GM21423 (cell line): ENCODE measurements around the gene CALR.
"Not testable (repeated sequence)": the region's sequence is repeated elsewhere in the genome, so short reads cannot be mapped to it uniquely, and the experiment has no call there.

Experiments
- ATAC-seq: cut with Tn5 transposase; IDR thresholded peaks from one replicate; pipeline ENCODE4 v1.9.1; 2021; ENCODE audit warnings: mild to moderate bottlenecking, moderate library complexity; ENCODE audit not compliant: unreplicated experiment

Gene CALR

DNA sequence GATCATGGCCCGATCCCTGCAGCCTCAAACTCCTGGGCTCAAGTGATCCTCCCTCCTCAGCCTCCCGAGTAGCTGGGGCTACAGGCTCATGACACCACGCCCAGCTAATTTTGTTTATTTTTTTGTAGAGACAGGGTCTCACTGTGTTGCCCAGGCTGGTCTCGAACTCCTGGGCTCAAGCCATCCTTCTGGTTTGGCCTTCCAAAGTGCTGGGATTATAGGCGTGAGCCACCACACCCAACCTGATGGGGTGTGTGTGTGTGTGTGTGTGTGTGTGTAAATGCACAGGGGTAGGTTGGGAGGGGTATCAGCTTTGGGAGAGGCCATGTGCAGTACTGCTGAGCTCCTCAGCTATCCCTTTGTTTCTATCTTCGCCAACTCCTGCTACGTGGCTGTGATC lies 37.7 kb downstream of the CALR start:
- not testable (repeated sequence) for ATAC-seq

DNA sequence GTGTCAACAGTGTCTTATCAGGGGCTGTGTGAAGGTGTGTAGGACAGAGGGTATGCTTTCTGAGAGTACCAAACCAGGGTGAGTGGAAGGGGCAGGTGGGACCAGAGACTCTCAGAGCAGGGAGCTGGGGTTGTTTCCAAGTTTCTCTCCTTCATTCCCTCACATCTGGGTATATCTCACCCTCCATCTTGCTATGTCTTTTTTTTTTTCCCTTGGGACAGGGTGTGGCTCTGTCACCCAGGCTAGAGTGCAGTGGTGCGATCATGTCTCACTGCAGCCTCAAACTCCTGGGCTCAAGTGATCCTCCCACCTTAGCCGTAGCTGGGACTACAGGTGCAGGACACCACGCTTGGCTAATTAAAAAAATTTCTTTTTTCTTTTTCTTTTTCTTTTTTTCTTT lies 41.6 kb downstream of the CALR start:
- no peak for ATAC-seq

DNA sequence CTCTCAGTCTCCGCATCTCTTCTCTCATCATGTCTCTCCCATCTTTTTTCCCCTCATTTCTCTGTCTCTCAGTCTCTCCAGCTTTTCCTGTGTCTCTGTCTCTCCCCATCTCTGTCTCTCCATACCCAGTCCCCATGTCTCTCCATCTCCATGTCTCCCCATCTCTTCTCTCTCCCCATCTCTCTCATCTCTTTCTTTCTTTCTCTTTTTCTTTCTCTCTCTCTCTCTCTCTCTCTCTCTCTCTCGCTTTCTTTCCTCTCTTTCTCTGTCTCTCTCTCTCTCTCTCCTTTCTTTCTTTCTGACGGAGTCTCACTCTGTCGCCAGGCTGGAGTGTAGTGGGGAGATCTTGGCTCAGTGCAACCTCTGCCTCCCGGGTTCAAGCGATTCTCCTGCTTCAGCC lies 44.2 kb downstream of the CALR start:
- no peak for ATAC-seq

DNA sequence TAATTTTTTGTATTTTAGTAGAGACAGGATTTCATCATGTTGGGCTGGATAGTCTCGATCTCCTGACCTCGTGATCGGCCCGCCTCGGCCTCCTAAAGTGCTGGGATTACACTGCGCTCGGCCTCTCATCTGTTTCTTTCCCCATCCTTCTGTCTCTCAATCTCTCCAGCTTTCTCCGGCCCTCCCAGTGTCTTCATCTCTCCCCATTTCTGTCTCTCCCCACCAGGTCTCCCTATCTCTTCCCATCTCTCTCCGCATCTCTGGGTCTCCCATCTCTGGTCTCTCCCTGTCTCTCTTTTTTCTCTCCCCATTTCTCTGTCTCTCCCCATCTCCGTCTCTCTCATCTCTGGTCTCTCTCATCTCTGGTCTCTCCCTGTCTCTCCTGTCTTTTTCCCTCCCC lies 44.7 kb downstream of the CALR start:
- no peak for ATAC-seq

DNA sequence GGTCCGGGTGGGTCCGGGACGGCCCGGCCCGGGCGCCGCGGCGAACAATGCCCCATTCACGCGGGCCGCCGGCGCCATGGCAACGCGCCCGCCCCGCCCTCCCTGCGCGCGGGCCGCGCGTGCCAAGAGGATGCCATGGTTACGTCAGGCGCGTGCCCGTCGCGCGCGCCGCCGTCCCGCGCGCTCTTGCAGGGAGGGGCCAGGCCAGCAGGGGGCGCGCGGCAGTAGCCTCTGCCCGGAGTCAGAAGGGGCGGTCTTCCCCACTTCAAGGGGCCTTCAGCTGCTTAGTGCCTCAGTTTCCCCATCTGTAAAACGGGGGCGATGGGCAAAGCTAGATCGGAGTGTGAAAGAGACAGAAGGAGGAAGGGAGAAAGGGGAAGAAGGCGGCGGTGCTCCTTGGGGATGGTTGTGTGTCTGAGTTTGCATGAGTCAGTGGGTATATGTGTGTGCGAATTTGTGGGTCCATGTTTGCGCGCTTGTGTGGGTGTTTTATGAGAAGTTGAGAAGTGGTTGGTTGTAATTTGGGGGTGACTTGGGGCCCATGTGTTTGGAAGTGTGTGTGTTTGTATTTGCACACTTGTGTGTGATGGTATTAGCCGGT lies 45.2 kb downstream of the CALR start:
- ATAC-seq = no peak

DNA sequence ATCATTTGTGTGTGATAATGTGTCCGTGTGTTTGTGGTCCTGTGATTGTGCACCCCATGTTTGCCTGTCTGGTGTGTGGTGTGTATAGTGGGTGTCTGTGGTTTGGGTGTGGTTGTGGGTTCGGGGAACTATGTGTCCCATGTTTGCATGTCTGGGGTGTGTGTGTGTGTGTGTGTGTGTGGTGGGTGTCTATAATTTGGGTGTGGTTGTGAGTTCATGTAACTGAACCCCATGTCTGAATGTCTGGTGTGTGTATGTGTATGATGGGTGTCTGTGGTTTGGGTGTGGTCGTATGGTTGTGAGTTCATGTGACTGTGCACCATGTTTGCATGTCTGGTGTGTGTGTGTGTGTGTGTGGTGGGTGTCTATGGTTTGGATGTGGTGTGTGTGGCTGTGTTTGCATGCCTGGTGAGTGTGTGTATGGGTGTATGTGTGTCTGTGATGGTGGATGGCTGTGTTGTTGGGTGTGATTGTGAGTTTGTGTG lies 45.8 kb downstream of the CALR start:
- ATAC-seq = no peak

DNA sequence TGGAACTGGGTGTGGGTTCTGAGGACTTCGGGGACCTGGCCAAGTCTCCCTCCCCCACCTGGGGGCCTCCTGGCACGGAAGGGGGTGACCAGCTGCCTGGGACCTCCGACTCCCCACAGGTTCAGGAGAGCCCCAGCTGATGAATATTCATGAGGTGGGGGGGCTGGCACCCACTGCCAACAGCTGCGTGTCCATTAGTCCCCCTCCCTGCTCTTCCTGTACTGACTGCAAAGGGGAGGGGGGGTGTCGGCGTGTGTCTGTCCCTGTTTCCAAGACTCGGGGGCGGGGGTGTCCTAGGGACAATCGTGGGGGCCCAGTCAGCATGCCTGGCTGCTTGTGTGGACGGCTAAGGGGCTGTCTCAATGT lies 46.3 kb downstream of the CALR start:
- ATAC-seq = no peak

DNA sequence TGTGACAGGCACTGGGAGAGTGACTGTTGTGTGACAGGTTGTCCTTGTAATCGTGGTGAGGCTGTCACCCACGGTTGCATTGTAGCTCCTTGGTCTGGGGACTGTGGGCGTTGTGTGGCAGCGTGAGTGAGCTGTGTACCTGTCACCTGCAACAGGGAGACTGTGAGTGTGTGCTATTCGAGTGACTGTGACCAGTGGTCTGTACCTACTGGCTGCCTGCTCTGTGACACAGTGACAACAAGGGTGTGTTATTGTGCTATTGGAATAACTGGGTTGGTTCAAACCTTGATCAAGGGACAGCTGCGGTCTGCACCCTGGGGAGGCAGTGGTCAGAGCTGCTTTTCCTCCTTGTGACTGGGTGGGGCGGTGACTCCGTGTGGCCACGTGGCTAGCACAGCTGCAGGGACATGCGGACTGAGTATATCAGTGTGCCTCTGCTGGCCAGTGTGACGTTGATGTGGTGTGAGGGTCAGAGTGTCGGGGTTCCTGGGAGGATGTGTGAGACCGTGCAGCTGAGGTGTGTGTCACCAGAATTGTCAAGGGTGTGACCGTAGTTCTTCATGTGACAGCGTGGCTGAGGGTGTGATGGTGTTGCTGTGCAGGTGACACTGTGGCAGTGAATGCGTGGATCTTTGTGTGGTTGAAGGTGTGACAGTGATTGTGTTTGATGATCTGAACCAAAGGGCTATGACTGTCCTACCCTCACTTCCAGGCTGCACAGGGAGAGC lies 46.8 kb downstream of the CALR start:
- ATAC-seq = no peak

DNA sequence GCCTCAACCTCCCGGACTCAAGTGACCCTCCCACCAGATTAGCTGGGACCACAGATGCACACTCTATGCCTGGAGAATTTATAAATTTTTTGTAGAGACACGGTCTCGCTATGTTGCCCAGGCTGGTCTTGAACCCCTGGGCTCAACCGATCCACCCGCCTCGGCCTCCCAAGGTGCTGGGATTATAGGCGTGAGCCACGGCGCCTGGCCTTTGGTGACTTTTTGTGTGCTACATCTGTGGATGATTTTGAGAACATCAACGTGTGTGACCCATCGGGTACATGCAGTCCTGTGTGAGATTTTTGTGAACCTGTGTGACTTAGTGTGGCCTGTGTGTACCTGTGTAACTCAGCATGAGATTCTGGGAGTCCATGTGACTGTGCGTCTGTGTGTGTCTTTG lies 48.3 kb downstream of the CALR start:
- no peak for ATAC-seq

DNA sequence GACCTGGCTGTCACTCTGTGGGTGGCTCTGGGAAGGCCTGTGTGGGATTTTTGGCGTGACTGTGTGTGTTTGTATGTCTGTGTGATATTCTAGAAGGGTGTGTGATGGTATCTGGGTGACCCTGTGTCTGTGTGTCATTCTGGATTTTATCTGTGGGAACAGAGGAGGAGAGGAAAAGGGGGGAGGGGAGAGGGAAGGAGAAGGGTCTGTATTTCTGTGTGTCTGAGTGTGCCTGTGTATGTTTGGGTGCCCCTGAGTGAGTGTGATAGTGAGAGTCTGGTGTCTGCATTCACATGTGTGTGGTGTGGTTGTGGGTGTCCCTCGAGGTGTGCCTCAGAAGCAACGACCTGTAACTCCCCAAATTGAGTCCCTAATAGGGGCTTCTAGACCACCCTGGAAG lies 48.8 kb downstream of the CALR start:
- no peak for ATAC-seq

DNA sequence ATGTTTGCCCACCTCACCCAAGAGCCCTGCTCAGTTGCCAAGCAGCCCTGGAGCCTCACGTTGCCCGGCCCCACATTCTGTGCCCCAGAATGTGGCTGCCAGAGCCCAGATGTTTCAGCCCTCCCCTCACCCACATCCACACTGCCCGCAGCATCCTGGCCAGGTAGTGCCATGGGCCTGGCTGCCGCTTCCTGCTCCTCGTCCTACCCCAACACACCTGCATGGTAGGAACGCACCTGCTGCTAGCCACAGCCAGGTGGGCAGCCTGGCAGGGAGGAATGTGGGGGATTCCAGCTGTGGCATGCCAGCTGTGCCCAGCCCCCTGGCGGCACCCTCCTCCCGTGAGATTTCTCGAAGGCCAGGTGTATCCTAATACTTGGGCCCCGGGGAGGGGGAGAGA lies 49.4 kb downstream of the CALR start:
- ATAC-seq = no peak

DNA sequence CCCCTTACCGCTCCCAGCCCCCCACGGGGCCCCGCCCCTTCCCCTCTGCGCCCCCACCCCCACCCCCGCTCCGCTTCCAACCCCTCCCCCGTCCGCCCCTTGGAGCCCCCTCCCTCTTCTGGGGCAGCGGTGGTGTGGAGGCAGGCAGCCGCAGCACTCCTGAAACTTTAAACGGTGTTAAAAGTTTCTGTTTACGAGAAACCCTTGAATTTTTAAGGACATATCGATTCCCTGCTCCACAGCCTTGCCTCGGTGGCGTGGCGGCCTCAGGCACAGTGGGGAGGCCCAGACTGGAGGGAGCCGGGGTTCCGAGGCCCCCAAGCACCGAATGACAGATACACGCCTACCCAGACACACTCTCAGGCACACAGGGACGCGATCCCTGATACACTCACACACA lies 52.0 kb downstream of the CALR start:
- no peak for ATAC-seq

DNA sequence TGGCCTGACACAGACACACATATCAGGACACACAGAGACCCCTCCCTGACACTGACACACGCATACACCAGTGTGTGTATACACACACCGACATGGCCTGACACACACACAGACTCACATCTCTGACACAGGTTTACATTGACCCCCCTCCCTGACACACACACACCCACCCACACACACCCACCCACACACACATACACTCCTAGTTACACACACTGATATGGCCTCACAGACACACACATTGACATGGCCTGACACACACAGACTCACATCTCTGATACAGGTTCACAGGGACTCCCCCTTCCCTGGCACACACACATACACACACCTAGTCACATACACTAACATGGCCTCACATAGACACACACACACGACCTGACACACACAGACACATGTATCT lies 52.4 kb downstream of the CALR start:
- no peak for ATAC-seq

DNA sequence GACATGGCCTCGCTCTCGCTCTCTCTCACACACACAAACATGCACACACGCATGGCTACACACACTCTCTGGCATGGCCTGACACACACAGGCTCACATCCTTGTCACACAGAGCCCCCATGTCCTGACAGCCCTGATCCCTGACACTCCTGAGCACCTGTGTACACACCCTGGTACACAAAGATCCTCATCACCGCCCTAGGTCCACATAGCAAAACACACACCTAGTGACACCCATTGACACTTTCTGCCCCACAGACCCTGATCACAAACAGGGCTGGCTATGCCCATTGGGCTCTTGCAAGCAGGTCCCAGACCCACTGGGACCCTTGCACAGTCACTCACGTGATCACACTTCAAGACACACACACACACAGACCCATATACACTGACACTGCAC lies 52.9 kb downstream of the CALR start:
- ATAC-seq = no peak

DNA sequence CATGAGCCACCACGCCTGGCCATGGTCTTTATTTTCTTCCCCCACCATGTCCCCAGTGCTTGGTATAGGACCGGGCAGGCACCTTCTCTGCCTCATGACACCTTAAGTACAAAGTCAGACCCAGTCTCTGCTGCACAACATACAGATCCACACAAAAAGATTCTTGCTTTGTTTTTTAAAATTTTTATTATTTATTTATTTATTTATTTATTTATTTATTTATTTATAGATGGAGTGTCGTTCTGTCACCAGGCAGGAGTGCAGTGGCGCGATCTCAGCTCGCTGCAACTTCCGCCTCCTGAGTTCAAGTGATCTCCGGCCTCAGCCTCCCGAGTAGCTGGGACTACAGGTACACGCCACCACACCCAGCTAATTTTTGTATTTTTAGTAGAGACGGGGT lies 54.3 kb downstream of the CALR start:
- ATAC-seq = no peak

DNA sequence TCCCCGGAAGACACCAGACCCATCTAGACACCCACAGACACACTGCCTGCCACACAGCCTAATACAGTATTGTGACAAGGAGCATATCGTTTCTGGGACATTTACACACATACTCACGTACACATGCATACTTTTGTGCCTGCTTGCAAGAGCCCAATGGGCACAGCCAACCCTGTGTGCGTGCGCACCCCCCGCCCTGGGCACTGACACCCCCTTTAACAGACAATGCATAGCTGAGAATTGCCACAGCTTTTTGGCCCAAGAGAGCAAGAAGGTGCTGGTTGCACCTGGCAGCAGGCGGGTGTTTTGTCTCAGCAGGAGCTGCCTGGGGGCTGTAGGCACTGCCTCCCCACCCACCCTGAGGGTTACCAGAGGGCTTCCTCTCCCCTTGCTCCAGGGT lies 55.2 kb downstream of the CALR start:
- ATAC-seq = no peak
